Measurements from ENCODE around the gene REC8.

REC8 gene

DNA sequence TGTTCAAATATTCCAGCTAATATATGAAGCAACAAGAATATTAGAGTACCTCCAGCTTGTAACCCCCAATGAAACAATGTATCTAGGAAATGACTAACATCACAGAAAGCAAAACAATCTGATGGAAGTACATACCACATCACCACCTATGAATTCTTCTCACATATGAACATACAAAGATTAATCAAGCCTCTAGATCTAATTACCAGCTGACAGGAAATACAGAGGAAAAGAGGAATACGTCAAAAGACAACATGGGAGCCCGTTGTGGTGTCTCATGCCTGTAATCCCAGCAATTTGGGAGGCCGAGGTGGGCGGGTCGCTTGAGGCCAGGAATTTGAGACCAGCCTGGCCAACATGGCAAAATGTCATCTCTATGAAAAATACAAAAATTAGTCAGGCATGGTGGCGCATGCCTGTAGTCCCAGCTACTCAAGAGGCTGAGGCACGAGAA is 52.8 kb downstream of the REC8 start:
- TF ChIP-seq, protein P1, sequence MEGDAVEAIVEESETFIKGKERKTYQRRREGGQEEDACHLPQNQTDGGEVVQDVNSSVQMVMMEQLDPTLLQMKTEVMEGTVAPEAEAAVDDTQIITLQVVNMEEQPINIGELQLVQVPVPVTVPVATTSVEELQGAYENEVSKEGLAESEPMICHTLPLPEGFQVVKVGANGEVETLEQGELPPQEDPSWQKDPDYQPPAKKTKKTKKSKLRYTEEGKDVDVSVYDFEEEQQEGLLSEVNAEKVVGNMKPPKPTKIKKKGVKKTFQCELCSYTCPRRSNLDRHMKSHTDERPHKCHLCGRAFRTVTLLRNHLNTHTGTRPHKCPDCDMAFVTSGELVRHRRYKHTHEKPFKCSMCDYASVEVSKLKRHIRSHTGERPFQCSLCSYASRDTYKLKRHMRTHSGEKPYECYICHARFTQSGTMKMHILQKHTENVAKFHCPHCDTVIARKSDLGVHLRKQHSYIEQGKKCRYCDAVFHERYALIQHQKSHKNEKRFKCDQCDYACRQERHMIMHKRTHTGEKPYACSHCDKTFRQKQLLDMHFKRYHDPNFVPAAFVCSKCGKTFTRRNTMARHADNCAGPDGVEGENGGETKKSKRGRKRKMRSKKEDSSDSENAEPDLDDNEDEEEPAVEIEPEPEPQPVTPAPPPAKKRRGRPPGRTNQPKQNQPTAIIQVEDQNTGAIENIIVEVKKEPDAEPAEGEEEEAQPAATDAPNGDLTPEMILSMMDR (IDR thresholded peaks at IDR 0.05; ENCODE audit: control insufficient read depth, extremely low read depth, insufficient read depth) = no peak
- DNase-seq (ENCODE audit: low read depth) = no peak
- no peak overlapping the region for H3K4me3 ChIP-seq (ENCODE audit: low read depth, low read length)

DNA sequence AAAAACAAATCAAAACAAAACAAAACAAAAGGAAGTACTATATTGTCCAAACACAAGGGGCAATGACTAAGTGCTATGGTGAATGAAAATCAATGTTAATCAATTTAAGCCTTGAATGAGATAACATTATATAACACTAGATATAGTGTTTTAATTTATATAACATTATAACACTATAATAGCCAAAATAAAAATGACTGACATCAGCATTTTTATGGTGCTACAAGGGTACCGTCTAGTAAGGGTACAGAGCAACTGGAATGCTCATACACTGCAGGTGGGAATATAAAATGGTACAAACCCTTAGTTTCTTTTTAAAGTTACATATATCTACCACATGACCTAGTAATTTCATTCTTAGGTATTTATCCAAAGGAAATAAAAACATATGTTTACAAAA is 54.6 kb downstream of the REC8 start:
- DNase-seq (ENCODE audit: low read depth) = no peak
- TF ChIP-seq, protein P1 (IDR thresholded peaks at IDR 0.05; ENCODE audit: control insufficient read depth, extremely low read depth, insufficient read depth) = no peak
- no peak overlapping the region for H3K4me3 ChIP-seq (ENCODE audit: low read depth, low read length)

DNA sequence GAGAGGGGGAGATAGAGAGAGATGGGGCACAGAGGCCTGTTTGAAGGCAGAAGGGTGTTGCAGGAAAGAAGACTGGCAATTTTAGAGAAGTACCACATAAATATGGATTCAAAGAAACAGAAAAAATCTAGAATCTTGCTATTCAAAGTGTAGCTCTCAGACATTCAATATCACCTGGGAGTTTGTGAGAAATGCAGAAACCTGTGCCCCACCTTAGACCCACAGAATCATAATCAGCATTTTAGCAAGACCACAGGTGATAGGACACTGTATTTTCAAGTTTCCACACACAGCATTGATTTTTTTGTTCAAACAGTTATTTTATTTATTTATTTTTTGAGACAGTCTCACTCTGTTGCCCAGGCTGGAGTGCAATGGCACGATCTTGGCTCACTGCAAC is 57.0 kb downstream of the REC8 start:
- DNase-seq (ENCODE audit: low read depth) = no peak
- TF ChIP-seq, protein P1 (IDR thresholded peaks at IDR 0.05; ENCODE audit: control insufficient read depth, extremely low read depth, insufficient read depth) = no peak
- no peak overlapping the region for H3K4me3 ChIP-seq (ENCODE audit: low read depth, low read length)
